Measurements from ENCODE around the gene RIPPLY3. TPM values are rescaled to one million over a fixed set of nuclear protein-coding genes. Genes with fewer than 3 reads are reported as not detected.

The RIPPLY3 gene, protein sequence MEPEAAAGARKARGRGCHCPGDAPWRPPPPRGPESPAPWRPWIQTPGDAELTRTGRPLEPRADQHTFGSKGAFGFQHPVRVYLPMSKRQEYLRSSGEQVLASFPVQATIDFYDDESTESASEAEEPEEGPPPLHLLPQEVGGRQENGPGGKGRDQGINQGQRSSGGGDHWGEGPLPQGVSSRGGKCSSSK
- total RNA-seq, result not detected

DNA sequence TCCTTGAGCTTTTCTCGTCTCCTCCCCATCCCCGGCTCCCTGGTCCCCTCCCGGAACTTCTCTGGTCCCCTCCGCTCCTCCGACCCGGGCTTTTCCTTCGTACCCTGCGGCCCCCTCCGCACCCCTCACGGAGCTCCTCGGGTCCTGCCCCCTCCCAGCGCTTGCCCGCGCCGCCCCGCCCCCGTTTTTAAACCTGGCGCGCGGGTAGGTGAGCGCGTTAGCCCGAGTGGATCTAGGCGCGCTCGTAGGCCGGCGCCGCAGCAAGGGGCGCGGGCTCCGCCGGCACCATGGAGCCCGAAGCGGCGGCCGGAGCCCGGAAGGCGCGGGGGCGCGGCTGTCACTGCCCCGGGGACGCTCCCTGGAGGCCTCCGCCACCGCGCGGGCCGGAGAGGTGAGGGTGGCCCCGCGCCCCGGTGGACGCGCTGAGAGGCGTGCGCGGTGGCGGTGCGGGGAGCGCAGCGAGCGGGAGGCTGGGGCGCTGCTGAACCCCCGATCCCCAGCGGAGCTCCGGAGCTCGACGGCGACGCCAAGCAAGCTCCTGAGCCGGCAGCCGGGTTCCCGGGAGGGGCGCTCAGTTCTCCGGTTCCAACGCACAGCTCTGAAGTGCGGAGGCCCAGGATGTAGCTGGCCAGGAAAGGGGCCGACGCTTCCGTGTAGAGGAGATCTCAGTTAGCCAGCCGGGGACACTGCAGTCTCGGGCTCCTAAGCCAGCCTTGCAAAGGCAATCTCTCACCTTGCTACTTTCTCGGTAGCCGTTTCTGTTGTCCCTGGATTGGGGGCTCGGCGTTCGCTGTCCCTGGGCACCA, at the start of gene RIPPLY3:
TSS of gene RIPPLY3 (plus strand) at position 217 of the 806 bp plus-strand sequence. CDS start at position 288, 71 bp downstream.

GRCh38 chr21:36966066-36966820, 40.3 kb upstream of the RIPPLY3 start, which contains the start of gene HLCS:
HLCS (minus strand) TSS chr21:36966669; CDS start chr21:36966638, 31 bp downstream.

Small RNAs within 50 kb of the gene (small RNA-seq; reads per million reads assigned to genes)
- gene RF00019 (ENCODE audit: low replicate concordance) (not detected), gene RNU6-696P (ENCODE audit: low replicate concordance) (not detected)

Other genes starting within 250 kb of the RIPPLY3 start
- gene HLCS, start 40.0 kb upstream of the RIPPLY3 start, total RNA-seq, result 37.6 TPM
- 3.8 TPM for gene PIGP, start 66.4 kb downstream of the RIPPLY3 start, total RNA-seq
- 1,069 TPM for gene TTC3, start 66.6 kb downstream of the RIPPLY3 start, total RNA-seq

Measured in parietal lobe (tissue), 2 donors.